Fibroblast of peridontal ligament (primary cell): Measurements from ENCODE around the gene ZNF207.
A peak's percentile ranks its signal among the peaks of the same experiment; 100 is the strongest.
"Not testable (repeated sequence)": the region's sequence is repeated elsewhere in the genome, so short reads cannot be mapped to it uniquely, and the experiment has no call there.

Source experiments
- DNase-seq: peaks from one replicate; pipeline ENCODE4 v3.0.0-alpha.2; 2010; ENCODE audit errors: extremely low read depth

Gene ZNF207

GRCh38 chr17:32349854-32350665 is at the start of gene ZNF207:
Gene ZNF207 (plus strand): TSS chr17:32350157. CDS start chr17:32350286, 129 bp downstream.
- DNase-seq, result peak; percentile 96

- DNase-seq, result no peak
These were observed 47.9 kb upstream of the ZNF207 start for GRCh38 chr17:32302037-32302436.

- DNase-seq, result no peak
These were observed 46.9 kb upstream of the ZNF207 start for GRCh38 chr17:32302860-32303649.

- no peak for DNase-seq
These were observed 46.1 kb upstream of the ZNF207 start for GRCh38 chr17:32303781-32304288.

- no peak for DNase-seq
These were observed 44.9 kb upstream of the ZNF207 start for GRCh38 chr17:32305049-32305448.

- DNase-seq, result no peak
These were observed 42.3 kb upstream of the ZNF207 start for GRCh38 chr17:32307658-32308057.

- peak; percentile 25 for DNase-seq
These were observed 38.9 kb upstream of the ZNF207 start for GRCh38 chr17:32311028-32311536.

GRCh38 chr17:32314636-32315035 is 35.3 kb upstream of the ZNF207 start:
- no peak for DNase-seq

GRCh38 chr17:32315171-32315570 is 34.8 kb upstream of the ZNF207 start:
- DNase-seq, result no peak

GRCh38 chr17:32316653-32317052 is 33.3 kb upstream of the ZNF207 start:
- not testable (repeated sequence) for DNase-seq

- no peak for DNase-seq
These were observed 32.6 kb upstream of the ZNF207 start for GRCh38 chr17:32317353-32317752.

- DNase-seq, result no peak
These were observed 31.9 kb upstream of the ZNF207 start for GRCh38 chr17:32318071-32318470.

- DNase-seq, result peak; percentile 43
These were observed 30.4 kb upstream of the ZNF207 start for GRCh38 chr17:32319548-32319905.

GRCh38 chr17:32320080-32320479 is 29.9 kb upstream of the ZNF207 start:
- DNase-seq, result not testable (repeated sequence)

GRCh38 chr17:32320847-32321246 is 29.1 kb upstream of the ZNF207 start:
- no peak for DNase-seq

GRCh38 chr17:32323046-32323445 is 26.9 kb upstream of the ZNF207 start:
- DNase-seq, result no peak

GRCh38 chr17:32323811-32324491 is 26.0 kb upstream of the ZNF207 start:
- DNase-seq, result peak; percentile 52

- DNase-seq, result no peak
These were observed 22.0 kb upstream of the ZNF207 start for GRCh38 chr17:32327911-32328310.

- DNase-seq, result no peak
These were observed 19.8 kb upstream of the ZNF207 start for GRCh38 chr17:32330147-32330546.

GRCh38 chr17:32331243-32332040 is 18.5 kb upstream of the ZNF207 start:
- no peak for DNase-seq

- DNase-seq, result no peak
These were observed 16.8 kb upstream of the ZNF207 start for GRCh38 chr17:32333187-32333586.
